ENCODE data around the gene NKX1-2. TPM values are rescaled to one million over a fixed set of nuclear protein-coding genes. Genes with fewer than 3 reads are reported as not detected.

Gene NKX1-2
- total RNA-seq, 4 donors from 2014 or later, result 0.59 to 2.3 (median 1.2) TPM

DNA sequence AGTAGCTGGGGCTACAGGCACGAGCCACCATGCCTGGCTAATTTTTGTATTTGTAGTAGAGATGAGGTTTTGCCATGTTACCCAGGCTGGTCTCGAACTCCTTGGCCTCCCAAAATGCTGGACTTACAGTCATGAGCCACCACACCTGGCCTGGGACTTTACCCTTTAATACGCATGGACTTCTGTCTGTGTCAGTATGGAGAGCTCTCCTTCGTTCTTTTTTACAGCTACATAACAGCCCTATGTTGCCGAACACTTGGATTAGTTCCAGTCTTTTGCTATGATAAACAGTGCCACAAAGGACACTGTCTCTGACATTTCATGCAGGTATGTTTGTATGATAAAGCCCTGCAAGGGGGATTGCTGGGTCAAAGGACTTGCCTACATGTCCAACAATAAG, 20.3 kb downstream of the NKX1-2 start:
- peaks cover 0 to 20% (median 0%) of the 10 kb centered on the region in 4 donors for H3K27me3 ChIP-seq
- peaks cover 0 to 16% (median 0%) of the 10 kb centered on the region in 3 donors for H3K4me1 ChIP-seq
- no peaks in the 10 kb centered on the region for H3K9me3 ChIP-seq
- intact Hi-C loops (cut with DNase I), result no loop called here
- no peaks in the 10 kb centered on the region for H3K36me3 ChIP-seq
- 74 to 75% methylated on average over 5 of the region's 5 CpGs for WGBS, 2 donors
- no peak for DNase-seq
- no peak overlapping the region for H3K4me3 ChIP-seq
- H3K27ac ChIP-seq, result no peak overlapping the region
- no peak for TF ChIP-seq POLR2A (IDR thresholded peaks at IDR 0.05)
- TF ChIP-seq, protein P1, sequence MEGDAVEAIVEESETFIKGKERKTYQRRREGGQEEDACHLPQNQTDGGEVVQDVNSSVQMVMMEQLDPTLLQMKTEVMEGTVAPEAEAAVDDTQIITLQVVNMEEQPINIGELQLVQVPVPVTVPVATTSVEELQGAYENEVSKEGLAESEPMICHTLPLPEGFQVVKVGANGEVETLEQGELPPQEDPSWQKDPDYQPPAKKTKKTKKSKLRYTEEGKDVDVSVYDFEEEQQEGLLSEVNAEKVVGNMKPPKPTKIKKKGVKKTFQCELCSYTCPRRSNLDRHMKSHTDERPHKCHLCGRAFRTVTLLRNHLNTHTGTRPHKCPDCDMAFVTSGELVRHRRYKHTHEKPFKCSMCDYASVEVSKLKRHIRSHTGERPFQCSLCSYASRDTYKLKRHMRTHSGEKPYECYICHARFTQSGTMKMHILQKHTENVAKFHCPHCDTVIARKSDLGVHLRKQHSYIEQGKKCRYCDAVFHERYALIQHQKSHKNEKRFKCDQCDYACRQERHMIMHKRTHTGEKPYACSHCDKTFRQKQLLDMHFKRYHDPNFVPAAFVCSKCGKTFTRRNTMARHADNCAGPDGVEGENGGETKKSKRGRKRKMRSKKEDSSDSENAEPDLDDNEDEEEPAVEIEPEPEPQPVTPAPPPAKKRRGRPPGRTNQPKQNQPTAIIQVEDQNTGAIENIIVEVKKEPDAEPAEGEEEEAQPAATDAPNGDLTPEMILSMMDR (IDR thresholded peaks at IDR 0.05), result no peak

DNA sequence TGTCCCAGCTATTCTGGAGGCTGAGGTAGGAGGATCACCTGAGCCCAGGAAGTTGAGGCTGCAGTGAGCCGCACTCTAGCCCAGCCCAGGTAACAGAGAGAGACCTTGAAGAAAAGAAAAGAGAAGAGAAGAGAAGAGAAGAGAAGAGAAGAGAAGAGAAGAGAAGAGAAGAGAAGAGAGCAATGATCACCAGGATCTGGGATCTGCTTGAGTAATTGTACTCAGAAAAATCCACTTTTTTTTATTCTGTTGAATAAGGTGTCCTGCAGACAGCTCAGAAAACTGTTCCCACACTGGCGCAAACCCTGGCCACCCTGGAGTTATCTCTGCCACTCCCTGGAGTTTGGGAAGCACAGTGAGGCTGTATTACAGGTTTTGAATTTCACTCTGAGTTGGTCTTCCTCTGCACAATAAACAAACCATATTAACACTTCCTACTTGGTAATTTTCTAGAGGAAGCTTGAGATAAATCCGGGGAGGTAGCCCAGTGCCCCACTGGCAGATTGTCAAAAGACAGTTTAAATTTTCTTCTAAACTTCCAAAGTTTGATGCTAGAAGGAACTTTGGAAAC, 21.5 kb downstream of the NKX1-2 start:
- TF ChIP-seq POLR2A (IDR thresholded peaks at IDR 0.05), result no peak
- TF ChIP-seq, protein P1 (IDR thresholded peaks at IDR 0.05), result no peak
- Histone ChIP-seq H3K27ac (no peak overlapping the region), H3K4me1 (peaks cover 0 to 7% (median 0%) of the 10 kb centered on the region in 3 donors)

DNA sequence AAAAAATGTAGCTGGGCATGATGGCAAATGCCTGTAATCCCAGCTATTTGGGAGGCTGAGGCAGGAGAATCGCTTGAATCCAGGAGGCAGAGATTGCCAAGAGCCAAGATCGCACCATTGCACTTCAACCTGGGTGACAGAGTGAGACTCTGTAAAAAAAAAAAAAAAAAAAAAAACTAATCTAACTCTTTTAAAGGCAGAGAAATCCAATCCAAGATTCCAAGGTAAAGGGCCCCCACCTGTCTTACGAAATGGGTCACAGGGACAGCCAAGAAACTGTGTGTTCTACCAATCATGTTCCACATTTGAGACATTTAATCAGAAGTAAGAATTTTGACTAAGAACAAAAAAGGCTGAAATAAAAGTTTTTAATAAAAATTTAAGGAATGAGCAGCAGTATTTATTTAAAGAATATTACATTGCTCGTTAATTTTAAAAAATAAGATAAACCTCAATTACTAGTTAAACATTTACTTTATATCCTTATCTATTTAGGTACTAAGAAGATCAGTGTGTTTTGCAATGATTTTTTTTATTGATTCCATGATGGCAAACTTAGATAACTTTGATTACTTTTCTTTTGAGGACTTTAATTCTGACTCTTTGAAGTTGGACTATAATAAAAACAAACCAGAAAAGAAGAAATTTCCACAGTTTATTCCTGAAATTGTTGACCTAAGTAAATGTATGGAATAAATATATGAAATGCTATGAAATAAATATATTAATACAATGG, 24.4 kb downstream of the NKX1-2 start:
- TF ChIP-seq, protein P1 (IDR thresholded peaks at IDR 0.05), result no peak
- TF ChIP-seq POLR2A (IDR thresholded peaks at IDR 0.05), result no peak
- intact Hi-C loops (cut with DNase I), result no loop called here
- Histone ChIP-seq H3K9me3 (no peaks in the 10 kb centered on the region), H3K27me3 (peaks cover 0 to 40% (median 0%) of the 10 kb centered on the region in 4 donors), H3K27ac (no peak overlapping the region), H3K36me3 (no peaks in the 10 kb centered on the region), H3K4me3 (no peak overlapping the region), H3K4me1 (peaks cover 0 to 6% (median 0%) of the 10 kb centered on the region in 3 donors)
- WGBS, 2 donors, result 91 to 92% methylated on average over 4 of the region's 4 CpGs
- DNase-seq, result no peak

More for the DNA sequence above, 21.5 kb downstream of the NKX1-2 start:
- Histone ChIP-seq H3K27me3 (peaks cover 0 to 25% (median 0%) of the 10 kb centered on the region in 4 donors), H3K4me3 (no peak overlapping the region), H3K9me3 (no peaks in the 10 kb centered on the region), H3K36me3 (no peaks in the 10 kb centered on the region)
- 44 to 49% methylated on average over 3 of the region's 3 CpGs for WGBS, 2 donors
- intact Hi-C loops (cut with DNase I), result no loop called here
- no peak for DNase-seq

DNA sequence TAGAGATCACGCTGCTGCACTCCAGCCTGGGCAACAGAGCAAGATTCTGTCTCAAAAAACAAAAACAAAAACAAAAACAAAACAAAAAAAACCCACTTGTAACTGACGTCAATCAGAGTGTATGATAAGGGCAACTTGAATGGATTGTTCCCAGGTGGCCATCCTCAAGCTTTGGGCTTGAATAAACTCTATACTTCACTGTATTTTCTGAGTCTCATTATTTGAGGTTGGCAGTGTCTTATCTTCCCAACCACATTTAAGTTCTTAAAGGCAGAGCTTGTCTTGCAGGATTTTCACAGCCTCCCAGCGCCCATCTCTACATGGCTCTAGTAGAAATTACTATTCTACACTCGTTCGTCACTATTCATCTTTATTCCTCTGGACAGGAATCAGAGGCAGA, 26.0 kb downstream of the NKX1-2 start:
- no peak overlapping the region for H3K27ac ChIP-seq
- no peak overlapping the region for H3K4me3 ChIP-seq
- peaks cover 0 to 12% (median 3%) of the 10 kb centered on the region in 3 donors for H3K4me1 ChIP-seq
- DNase-seq, result no peak
- H3K36me3 ChIP-seq, result no peaks in the 10 kb centered on the region
- H3K9me3 ChIP-seq, result no peaks in the 10 kb centered on the region
- no peak for TF ChIP-seq POLR2A (IDR thresholded peaks at IDR 0.05)
- TF ChIP-seq, protein P1 (IDR thresholded peaks at IDR 0.05), result no peak
- 77 to 84% methylated on average over 5 of the region's 5 CpGs for WGBS, 2 donors
- H3K27me3 ChIP-seq, result peaks cover 0 to 30% (median 0%) of the 10 kb centered on the region in 4 donors
- intact Hi-C loops (cut with DNase I), result no loop called here

DNA sequence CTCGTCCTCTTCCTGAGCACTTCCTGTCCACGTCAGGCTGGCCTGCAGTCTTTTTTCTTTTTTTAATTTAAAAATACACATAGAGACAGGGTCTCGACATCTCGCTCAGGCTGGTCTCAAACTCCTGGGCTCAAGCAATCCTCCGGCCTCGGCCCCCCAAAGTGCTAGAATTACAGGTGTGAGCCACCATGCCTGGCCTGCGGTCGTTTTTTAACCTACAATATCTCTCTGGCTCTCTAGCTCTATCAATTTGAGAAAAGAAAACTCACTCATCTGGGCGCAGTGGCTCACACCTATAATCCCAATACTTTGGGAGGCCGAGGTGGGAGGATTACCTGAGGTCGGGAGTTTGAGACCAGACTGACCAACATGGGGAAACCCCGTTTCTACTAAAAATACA, 27.1 kb downstream of the NKX1-2 start:
- TF ChIP-seq, protein P1 (IDR thresholded peaks at IDR 0.05), result no peak
- no peak for TF ChIP-seq POLR2A (IDR thresholded peaks at IDR 0.05)
- no peak for DNase-seq
- 47 to 83% methylated on average over 6 to 10 of the region's 12 CpGs for WGBS, 2 donors
- peaks cover 0 to 29% (median 0%) of the 10 kb centered on the region in 4 donors for H3K27me3 ChIP-seq
- intact Hi-C loops (cut with DNase I), result no loop called here
- no peaks in the 10 kb centered on the region for H3K9me3 ChIP-seq
- H3K27ac ChIP-seq, result no peak overlapping the region
- no peaks in the 10 kb centered on the region for H3K36me3 ChIP-seq
- H3K4me1 ChIP-seq, result peaks cover 0 to 10% (median 3%) of the 10 kb centered on the region in 3 donors
- H3K4me3 ChIP-seq, result no peak overlapping the region
